Stimulated activated naive B cell treated with anti-CD40 and anti-IgM and Interleukin-4, amounts not matched to agents 10 μg/mL and 1 μg/mL and 100 μg/mL, for 72 hours (primary cell): ENCODE data around the gene IFITM1.
"Not testable (repeated sequence)": the region's sequence is repeated elsewhere in the genome, so short reads cannot be mapped to it uniquely, and the experiment has no call there.

Source experiments
- ATAC-seq, 2 donors: fragments of 150-1000 bp; cut with Tn5 transposase; replicated peaks; 2 replicates each; pipeline ENCODE4 v1.10.0; 2021; ENCODE audit warnings: moderate library complexity in 1 of 2
- DNase-seq: peaks from one replicate; pipeline ENCODE4 v3.0.0; 2021
- H3K27ac Mint-ChIP-seq: one replicate; pipeline ENCODE4 v1.8.0; 2022; ENCODE audit warnings: mild to moderate bottlenecking, mixed read lengths
- H3K27me3 Mint-ChIP-seq, 2 donors: one replicate each; pipeline ENCODE4 v1.8.0; 2022; ENCODE audit warnings: mixed read lengths in 2 of 2
- H3K36me3 Mint-ChIP-seq, 2 donors: one replicate each; pipeline ENCODE4 v1.8.0; 2022; ENCODE audit warnings: mixed read lengths in 2 of 2, mild to moderate bottlenecking in 1 of 2
- H3K4me1 Mint-ChIP-seq, 2 donors: one replicate each; pipeline ENCODE4 v1.8.0; 2022; ENCODE audit warnings: mixed read lengths in 2 of 2, mild to moderate bottlenecking in 1 of 2
- H3K4me3 Mint-ChIP-seq, 2 donors: one replicate each; pipeline ENCODE4 v1.8.0; 2022; ENCODE audit warnings: mild to moderate bottlenecking in 2 of 2, mixed read lengths in 2 of 2, moderate library complexity in 1 of 2
- H3K9me3 Mint-ChIP-seq, 2 donors: one replicate each; pipeline ENCODE4 v1.8.0; 2022; ENCODE audit warnings: mixed read lengths in 2 of 2, mild to moderate bottlenecking in 1 of 2

Gene IFITM1

DNA sequence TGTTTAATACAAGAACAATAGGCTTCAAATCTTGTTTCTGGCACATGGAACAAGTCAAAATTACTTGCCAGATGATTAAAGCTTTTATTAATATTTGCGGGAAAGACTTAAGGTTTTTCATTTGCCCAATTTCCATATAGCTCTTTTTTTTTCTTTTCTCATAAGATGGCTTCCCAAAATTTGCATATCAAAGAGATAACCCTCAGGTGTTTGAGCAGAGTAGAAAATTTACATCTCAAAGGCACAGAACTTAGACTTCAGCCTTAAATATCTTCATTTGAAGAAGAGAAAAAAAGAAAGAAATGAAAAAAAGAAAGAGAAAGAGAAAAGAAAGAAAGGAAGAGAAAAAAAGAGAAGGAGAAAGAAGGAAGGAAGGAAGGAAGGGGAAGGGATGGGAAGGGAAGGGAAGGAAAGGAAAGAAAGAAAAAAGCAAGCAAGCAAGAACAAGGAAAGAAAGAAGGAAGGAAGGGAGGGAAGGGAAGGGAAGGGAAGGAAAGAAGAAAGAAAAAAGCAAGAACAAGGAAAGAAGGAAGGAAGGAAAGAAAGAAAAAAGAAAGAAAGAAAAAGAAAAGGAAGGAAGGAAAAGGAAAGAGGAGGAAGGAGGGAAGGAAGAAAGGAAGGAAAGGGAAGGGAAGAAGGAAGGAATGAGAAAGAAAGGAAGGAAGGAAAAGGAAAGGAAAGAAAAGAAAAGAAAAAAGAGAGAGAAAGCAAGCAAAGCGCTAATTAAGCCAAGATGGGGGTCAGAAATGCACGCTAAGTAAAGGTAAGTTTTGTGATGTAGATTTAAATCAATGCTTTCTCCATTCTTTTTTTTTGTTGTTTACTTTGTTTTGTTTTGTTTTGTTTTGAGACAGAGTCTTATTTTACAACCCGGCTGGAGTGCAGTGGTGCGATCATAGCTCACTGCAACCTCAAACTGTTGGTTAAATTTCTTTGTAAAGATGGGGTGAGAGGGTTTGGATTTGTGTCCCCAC, 27.0 kb downstream of the IFITM1 start:
- H3K4me3 Mint-ChIP-seq = no peak overlapping the region
- peaks cover 2 to 4% of the 10 kb centered on the region in 2 donors for H3K36me3 Mint-ChIP-seq
- peaks cover 4% of the 10 kb centered on the region in 2 donors for H3K9me3 Mint-ChIP-seq
- peaks cover 23 to 33% of the 10 kb centered on the region in 2 donors for H3K4me1 Mint-ChIP-seq
- ATAC-seq (no peak), DNase-seq (no peak)
- H3K27ac Mint-ChIP-seq = peak overlapping the region; percentile 84
- no peaks in the 10 kb centered on the region for H3K27me3 Mint-ChIP-seq

GRCh38 chr11:342328-342727, 28.5 kb downstream of the IFITM1 start:
- no peaks in the 10 kb centered on the region for H3K27me3 Mint-ChIP-seq
- peak overlapping the region; percentile 42 for H3K27ac Mint-ChIP-seq
- peaks cover 4% of the 10 kb centered on the region in 2 donors for H3K9me3 Mint-ChIP-seq

DNA sequence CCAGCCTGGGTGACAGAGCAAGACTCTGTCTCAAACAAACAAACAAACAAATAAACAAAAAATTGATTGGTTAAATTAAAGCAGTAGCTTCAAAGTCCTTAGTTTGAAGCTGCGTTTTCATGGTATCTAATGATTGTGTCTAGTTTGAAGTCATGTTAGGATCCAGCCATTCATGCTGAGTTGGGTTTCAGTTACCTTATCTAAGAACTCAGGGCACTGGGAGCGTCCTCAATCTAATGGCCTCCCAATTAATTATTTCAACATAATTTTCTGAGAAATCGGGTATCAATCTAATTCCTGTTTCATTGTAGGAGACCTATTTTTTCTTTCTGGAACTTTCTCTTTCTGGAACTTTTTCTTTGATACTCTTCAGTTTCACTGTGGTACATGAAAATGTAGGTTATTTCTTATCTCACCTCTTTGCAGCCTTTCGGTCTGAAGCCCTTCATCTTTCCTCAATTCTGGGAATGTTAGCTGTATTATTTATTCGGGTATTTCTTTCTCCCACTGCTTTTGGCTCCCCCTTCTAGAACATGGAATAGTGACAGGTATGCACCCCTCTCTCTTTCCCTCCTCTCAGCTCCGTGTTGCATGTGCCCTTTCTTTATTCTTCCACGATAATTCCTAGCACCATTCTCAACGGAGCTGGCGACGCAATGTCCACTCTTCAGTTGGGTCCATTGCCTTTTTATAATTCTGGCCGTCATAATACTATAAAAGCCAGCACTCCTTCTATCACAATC, 31.2 kb downstream of the IFITM1 start:
- Mint-ChIP-seq H3K4me1 (peaks cover 16 to 22% of the 10 kb centered on the region in 2 donors), H3K27me3 (no peaks in the 10 kb centered on the region), H3K9me3 (peaks cover 4% of the 10 kb centered on the region in 2 donors), H3K36me3 (peaks cover 2 to 4% of the 10 kb centered on the region in 2 donors), H3K4me3 (no peak overlapping the region), H3K27ac (no peak overlapping the region)
- DNase-seq (no peak), ATAC-seq (no peak)

More at GRCh38 chr11:342328-342727, 28.5 kb downstream of the IFITM1 start:
- no peak for ATAC-seq
- no peak for DNase-seq
- Mint-ChIP-seq H3K4me3 (no peak overlapping the region), H3K36me3 (peaks cover 2 to 4% of the 10 kb centered on the region in 2 donors), H3K4me1 (peaks cover 12 to 22% of the 10 kb centered on the region in 2 donors)

- Mint-ChIP-seq H3K9me3 (peaks cover 1 to 2% of the 10 kb centered on the region in 2 donors), H3K4me3 (no peak overlapping the region), H3K27ac (no peak overlapping the region), H3K36me3 (peaks cover 0 to 2% of the 10 kb centered on the region in 2 donors), H3K27me3 (no peaks in the 10 kb centered on the region), H3K4me1 (peaks cover 16 to 26% of the 10 kb centered on the region in 2 donors)
- DNase-seq (no peak), ATAC-seq (no peak)
These were observed 32.7 kb downstream of the IFITM1 start for GRCh38 chr11:346529-346928.

DNA sequence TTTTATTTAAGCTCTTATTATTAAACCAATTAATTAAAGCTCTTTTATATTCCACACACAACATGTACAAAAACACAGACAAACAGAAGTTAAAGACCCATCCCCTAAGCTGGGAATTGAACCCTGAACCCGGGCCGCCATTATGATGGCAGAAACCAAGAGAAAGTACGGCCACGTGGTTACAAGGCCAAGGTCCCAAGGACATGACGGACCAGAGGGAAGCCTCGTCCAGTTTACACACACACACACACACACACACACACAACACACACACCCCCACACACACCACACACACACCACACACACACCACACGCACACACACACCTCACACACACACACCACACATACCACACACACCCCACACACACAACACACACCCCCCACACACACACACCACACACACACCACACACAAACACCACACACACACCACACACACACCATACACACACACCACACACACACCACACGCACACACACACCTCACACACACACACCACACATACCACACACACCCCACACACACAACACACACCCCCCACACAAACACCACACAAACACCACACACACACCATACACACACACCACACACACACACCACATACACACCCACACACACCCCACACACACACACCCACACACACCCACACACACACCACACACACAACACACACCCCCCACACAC, 35.6 kb downstream of the IFITM1 start:
- H3K9me3 Mint-ChIP-seq, H3K27me3 Mint-ChIP-seq, DNase-seq, H3K36me3 Mint-ChIP-seq, H3K27ac Mint-ChIP-seq, H3K4me3 Mint-ChIP-seq, ATAC-seq: not testable (repeated sequence)
- H3K4me1 Mint-ChIP-seq = peaks cover 20 to 35% of the 10 kb centered on the region in 2 donors

- not testable (repeated sequence) for H3K9me3 Mint-ChIP-seq, DNase-seq, ATAC-seq, H3K27me3 Mint-ChIP-seq, H3K36me3 Mint-ChIP-seq
- peaks cover 22 to 41% of the 10 kb centered on the region in 2 donors for H3K4me1 Mint-ChIP-seq
- H3K4me3 Mint-ChIP-seq = peak overlapping the region in 1 of 2 donors; percentile 30
- peak overlapping the region; percentile 75 for H3K27ac Mint-ChIP-seq
These were observed 36.3 kb downstream of the IFITM1 start for GRCh38 chr11:350033-350722.

DNA sequence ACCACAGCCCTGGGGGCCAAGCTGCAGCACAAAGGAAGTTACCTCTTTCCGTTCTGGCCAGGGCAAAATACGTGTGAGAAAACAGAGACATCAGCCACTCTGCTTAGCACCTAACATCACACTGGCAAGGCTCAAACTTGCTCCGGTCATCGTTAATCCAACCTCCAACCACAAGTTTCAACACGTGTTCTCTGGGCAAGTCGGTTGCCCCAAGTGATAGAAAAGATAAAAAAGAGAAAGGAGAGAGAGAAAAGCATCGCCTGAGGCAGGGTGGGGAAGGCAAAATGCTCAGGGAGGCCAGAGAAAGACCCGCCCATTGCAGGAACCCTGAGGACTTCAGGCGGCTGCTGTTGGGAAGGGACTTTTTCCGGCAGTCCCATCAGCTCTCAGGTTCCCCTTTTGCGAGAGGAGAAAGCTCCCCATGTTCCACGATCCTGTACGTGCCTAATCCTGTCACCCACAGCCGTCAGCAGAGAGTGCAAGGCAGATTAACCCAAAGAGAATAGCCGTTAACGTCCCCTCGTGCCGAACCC, 36.9 kb downstream of the IFITM1 start:
- Mint-ChIP-seq H3K4me1 (peaks cover 23 to 45% of the 10 kb centered on the region in 2 donors), H3K4me3 (peak overlapping the region in 1 of 2 donors; percentile 30), H3K9me3 (peaks cover 0 to 2% of the 10 kb centered on the region in 2 donors), H3K36me3 (no peaks in the 10 kb centered on the region), H3K27me3 (no peaks in the 10 kb centered on the region), H3K27ac (peak overlapping the region; percentile 75)
- ATAC-seq (peak; percentile 31 to 40), DNase-seq (no peak)

DNA sequence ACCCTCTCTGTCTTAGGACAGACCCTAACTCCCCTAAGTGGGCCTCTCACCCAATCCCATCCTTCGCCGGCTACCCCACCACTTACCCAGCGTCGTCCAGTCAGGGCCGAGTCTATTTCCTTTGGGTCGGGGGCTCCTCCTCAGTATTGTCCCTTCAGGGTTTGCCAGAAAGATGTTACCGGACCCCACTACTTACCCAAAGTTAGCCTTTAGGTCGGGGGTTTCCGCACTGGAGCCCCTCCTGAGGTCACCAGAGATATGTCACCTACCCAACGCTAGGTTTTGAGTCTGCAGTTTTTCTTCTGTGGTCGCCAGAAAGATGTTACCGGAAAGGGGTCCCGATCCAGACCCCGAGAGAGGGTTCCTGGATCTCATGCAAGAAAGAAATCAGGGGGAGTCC, 37.6 kb downstream of the IFITM1 start:
- Mint-ChIP-seq H3K27ac (no peak overlapping the region), H3K36me3 (no peaks in the 10 kb centered on the region), H3K27me3 (no peaks in the 10 kb centered on the region), H3K9me3 (peaks cover 0 to 2% of the 10 kb centered on the region in 2 donors), H3K4me1 (peaks cover 23 to 45% of the 10 kb centered on the region in 2 donors), H3K4me3 (no peak overlapping the region)
- DNase-seq = no peak
- ATAC-seq = no peak

GRCh38 chr11:352456-353031, 38.7 kb downstream of the IFITM1 start:
- peak overlapping the region; percentile 2 for H3K27ac Mint-ChIP-seq
- H3K27me3 Mint-ChIP-seq = no peaks in the 10 kb centered on the region
- no peaks in the 10 kb centered on the region for H3K36me3 Mint-ChIP-seq
- DNase-seq (no peak), ATAC-seq (no peak)
- H3K9me3 Mint-ChIP-seq = peaks cover 0 to 2% of the 10 kb centered on the region in 2 donors
- no peak overlapping the region for H3K4me3 Mint-ChIP-seq
- H3K4me1 Mint-ChIP-seq = peaks cover 23 to 45% of the 10 kb centered on the region in 2 donors

DNA sequence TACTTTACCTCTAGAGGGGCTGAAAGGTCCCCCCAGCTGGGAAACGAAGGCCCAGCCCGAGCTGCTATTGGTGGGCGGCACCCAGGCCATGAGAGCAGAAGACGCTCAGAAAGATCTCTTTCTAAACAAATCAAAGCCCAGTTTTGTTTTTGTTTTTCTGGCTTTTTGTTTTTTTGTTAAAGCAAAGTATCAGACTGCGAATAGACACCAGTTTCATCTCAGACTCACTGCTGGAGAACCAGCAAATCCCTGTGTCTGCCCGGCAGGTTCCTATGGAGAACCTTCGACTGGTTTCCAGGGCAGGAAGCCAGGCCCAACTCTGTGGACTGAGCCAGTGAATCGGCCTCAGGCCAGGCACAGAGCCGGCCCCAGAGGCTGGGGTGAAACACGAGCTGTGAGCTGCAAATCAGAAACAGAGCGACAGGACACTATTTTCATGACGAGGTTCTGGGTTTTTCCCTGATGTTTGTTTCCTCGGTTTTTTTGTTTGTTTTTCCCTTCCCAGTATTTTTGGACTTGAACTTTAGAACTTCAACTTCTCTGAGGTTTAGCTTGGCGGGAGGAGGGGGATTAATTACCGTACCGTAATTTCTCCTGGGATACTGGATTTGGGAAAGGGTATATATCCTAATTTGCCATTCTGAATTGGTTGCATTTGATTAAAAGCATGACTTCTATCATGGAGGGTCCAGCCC, 39.5 kb downstream of the IFITM1 start:
- Mint-ChIP-seq H3K4me1 (peaks cover 23 to 45% of the 10 kb centered on the region in 2 donors), H3K9me3 (peaks cover 0 to 2% of the 10 kb centered on the region in 2 donors), H3K36me3 (no peaks in the 10 kb centered on the region), H3K4me3 (no peak overlapping the region), H3K27ac (peak overlapping the region; percentile 48), H3K27me3 (no peaks in the 10 kb centered on the region)
- DNase-seq (no peak), ATAC-seq (no peak)

DNA sequence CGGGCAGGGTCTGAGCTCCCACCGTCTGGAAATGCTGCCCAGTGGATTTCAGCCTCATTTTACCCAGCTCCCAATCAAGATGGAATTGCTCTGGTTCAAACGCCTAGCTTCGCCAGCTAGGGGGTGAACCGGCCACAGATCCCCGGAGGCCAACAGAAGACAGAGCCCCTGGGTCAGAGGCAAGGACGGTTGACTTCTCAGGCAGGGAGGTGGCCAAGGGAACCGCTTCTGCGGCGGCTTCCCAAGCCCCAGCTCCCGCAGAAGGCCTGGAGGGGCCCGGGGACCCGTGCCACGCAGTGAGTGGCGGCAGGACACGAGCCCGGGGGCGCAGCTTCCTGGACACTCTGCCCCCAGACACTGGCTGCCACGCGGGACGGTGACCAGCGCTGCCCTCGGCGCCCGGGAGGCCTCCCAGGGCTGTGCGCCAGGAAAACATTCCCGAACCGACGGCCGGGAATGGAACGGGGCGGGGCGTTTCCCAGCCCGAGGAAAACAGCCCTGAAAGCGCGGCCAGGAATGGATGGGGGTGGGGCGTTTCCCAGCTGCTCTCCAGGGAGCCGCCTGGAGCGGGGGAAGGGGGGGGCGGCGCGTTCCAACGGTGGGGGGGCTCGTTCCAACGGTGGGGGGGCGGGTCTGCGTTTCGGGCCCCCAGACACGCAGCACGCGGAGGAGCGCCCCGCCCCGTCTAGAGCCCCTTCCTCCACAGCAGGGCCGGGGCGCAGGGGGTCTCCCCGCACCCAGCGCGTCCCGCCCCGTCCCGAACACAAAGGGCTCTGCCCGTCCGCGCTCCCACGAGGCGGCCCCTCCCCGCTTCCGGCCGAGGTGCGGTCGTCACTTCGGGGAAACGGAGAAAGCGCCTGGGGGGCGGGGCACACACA, 42.0 kb downstream of the IFITM1 start:
- Mint-ChIP-seq H3K27ac (peak overlapping the region; percentile 72), H3K4me1 (peaks cover 13 to 36% of the 10 kb centered on the region in 2 donors), H3K27me3 (peaks cover 0 to 12% of the 10 kb centered on the region in 2 donors), H3K36me3 (no peaks in the 10 kb centered on the region), H3K9me3 (peaks cover 0 to 2% of the 10 kb centered on the region in 2 donors), H3K4me3 (peak overlapping the region; percentile 37 to 40)
- DNase-seq (peak; percentile 48), ATAC-seq (peak; percentile 58 to 71)

GRCh38 chr11:356610-357009, 42.8 kb downstream of the IFITM1 start:
- Mint-ChIP-seq H3K9me3 (peaks cover 6 to 8% of the 10 kb centered on the region in 2 donors), H3K27ac (no peak overlapping the region), H3K27me3 (peaks cover 0 to 12% of the 10 kb centered on the region in 2 donors), H3K4me3 (no peak overlapping the region), H3K4me1 (peaks cover 11 to 28% of the 10 kb centered on the region in 2 donors), H3K36me3 (peaks cover 0 to 3% of the 10 kb centered on the region in 2 donors)
- DNase-seq (no peak), ATAC-seq (no peak)
